Tibial artery (tissue), 4 donors: Measurements from ENCODE around the gene SSRP1.
"Not testable (repeated sequence)": the region's sequence is repeated elsewhere in the genome, so short reads cannot be mapped to it uniquely, and the experiment has no call there.

Experiments
- DNase-seq, 2 donors: peaks; one replicate each; pipeline ENCODE4 v3.0.0-alpha.2; 2019
- H3K27ac ChIP-seq, 2 donors: fragments of 200-600 bp; sonication (generic) in 1 of 2; 1 replicate in 1 of 2; 2 replicates in 1 of 2; pipeline ENCODE4 v1.5.1; 2018 to 2019; ENCODE audit warnings: mild to moderate bottlenecking in 1 of 2
- H3K27me3 ChIP-seq, 2 donors: fragments of 200-600 bp; sonication (generic) in 1 of 2; one replicate each; pipeline versions ENCODE4 v1.5.1 to v1.6.0; 2016 to 2019
- H3K36me3 ChIP-seq, 3 donors: fragments of 200-600 bp; sonication (generic) in 2 of 3; one replicate each; pipeline ENCODE4 v1.5.1; 2016 to 2019; ENCODE audit warnings: mild to moderate bottlenecking in 2 of 3
- H3K4me1 ChIP-seq, 4 donors: fragments of 200-600 bp; sonication (generic) in 2 of 4; 1 replicate in 3 of 4; 2 replicates in 1 of 4; pipeline ENCODE4 v1.5.1; 2016 to 2019
- H3K4me3 ChIP-seq, 2 donors: fragments of 200-600 bp; sonication (generic) in 1 of 2; 1 replicate in 1 of 2; 2 replicates in 1 of 2; pipeline ENCODE4 v1.5.1; 2018 to 2019; ENCODE audit warnings: mild to moderate bottlenecking in 2 of 2
- H3K9me3 ChIP-seq, 3 donors: fragments of 200-600 bp; sonication (generic) in 1 of 3; one replicate each; pipeline ENCODE4 v1.5.1; 2016 to 2019
- CTCF ChIP-seq, 2 experiments: fragments of 200-600 bp in 1 of 2; fragments of 450-650 bp in 1 of 2; IDR thresholded peaks; one replicate each; pipeline ENCODE4 v1.5.1; 2017 to 2019; ENCODE audit warnings: antibody characterized with exemption in 2 of 2, mild to moderate bottlenecking in 1 of 2, moderate library complexity in 1 of 2
- intact Hi-C: fragments of 100-400 bp; cut with DNase I; formaldehyde crosslinking; loops from one replicate; pipeline ENCODE4 v1.15.0; 2023; ENCODE audit warnings: low total_unique reads

The SSRP1 gene

GRCh38 chr11:57342702-57343101 is 7.0 kb upstream of the SSRP1 start:
- no peak overlapping the region for H3K4me3 ChIP-seq
- TF ChIP-seq CTCF (IDR thresholded peaks at IDR 0.05): no peak
- no peaks in the 10 kb centered on the region for H3K36me3 ChIP-seq
- DNase-seq: no peak
- H3K27me3 ChIP-seq: peaks cover 0 to 20% of the 10 kb centered on the region in 2 donors
- no peaks in the 10 kb centered on the region for H3K9me3 ChIP-seq
- peaks cover 0 to 3% (median 0%) of the 10 kb centered on the region in 4 donors for H3K4me1 ChIP-seq
- intact Hi-C loops: loop anchor here (10.0 kb wide), 1 partner anchor 92 kb away; no protein-coding TSS in a partner anchor
- no peak overlapping the region for H3K27ac ChIP-seq

- no peak for DNase-seq
- no peaks in the 10 kb centered on the region for H3K36me3 ChIP-seq
- intact Hi-C loops: loop anchor here (10.0 kb wide), 1 partner anchor 93 kb away; no protein-coding TSS in a partner anchor
Observed at GRCh38 chr11:57341250-57341808, 5.6 kb upstream of the SSRP1 start.

GRCh38 chr11:57340039-57340615 is 4.4 kb upstream of the SSRP1 start:
- TF ChIP-seq CTCF (IDR thresholded peaks at IDR 0.05): no peak
- Histone ChIP-seq H3K4me1 (peaks cover 0 to 8% (median 5%) of the 10 kb centered on the region in 4 donors), H3K4me3 (no peak overlapping the region), H3K27ac (no peak overlapping the region), H3K27me3 (peaks cover 0 to 20% of the 10 kb centered on the region in 2 donors), H3K9me3 (no peaks in the 10 kb centered on the region), H3K36me3 (no peaks in the 10 kb centered on the region)
- intact Hi-C loops: loop anchor here (10.0 kb wide), 1 partner anchor 95 kb away; no protein-coding TSS in a partner anchor
- no peak for DNase-seq

More at GRCh38 chr11:57341250-57341808, 5.6 kb upstream of the SSRP1 start:
- H3K4me3 ChIP-seq: no peak overlapping the region
- H3K27ac ChIP-seq: no peak overlapping the region
- TF ChIP-seq CTCF (IDR thresholded peaks at IDR 0.05): no peak
- H3K4me1 ChIP-seq: peaks cover 0 to 5% (median 2%) of the 10 kb centered on the region in 4 donors
- H3K9me3 ChIP-seq: no peaks in the 10 kb centered on the region
- H3K27me3 ChIP-seq: peaks cover 0 to 20% of the 10 kb centered on the region in 2 donors

GRCh38 chr11:57339328-57339727 is 3.6 kb upstream of the SSRP1 start:
- intact Hi-C loops: loop anchor here (5.0 kb wide), 1 partner anchor 323 kb away; no protein-coding TSS in a partner anchor
- Histone ChIP-seq H3K27ac (no peak overlapping the region), H3K4me3 (no peak overlapping the region), H3K36me3 (no peaks in the 10 kb centered on the region), H3K27me3 (peaks cover 0 to 20% of the 10 kb centered on the region in 2 donors), H3K9me3 (no peaks in the 10 kb centered on the region), H3K4me1 (peaks cover 0 to 16% (median 12%) of the 10 kb centered on the region in 4 donors)
- TF ChIP-seq CTCF (IDR thresholded peaks at IDR 0.05): no peak
- DNase-seq: no peak

- H3K27ac ChIP-seq: no peak within 1 kb of the TSS
- H3K4me3 ChIP-seq: no peak within 1 kb of the TSS
- H3K27me3 ChIP-seq: peaks cover 0 to 19% of the 10 kb centered on the region in 2 donors
- no peak for DNase-seq
- peaks cover 0 to 17% (median 16%) of the 10 kb centered on the region in 4 donors for H3K4me1 ChIP-seq
- H3K36me3 ChIP-seq: peaks cover 0 to 3% (median under 1%) of the 10 kb centered on the region in 3 donors
- intact Hi-C loops: loop anchor here (5.0 kb wide), 1 partner anchor 324 kb away; no protein-coding TSS in a partner anchor
- no peak for TF ChIP-seq CTCF (IDR thresholded peaks at IDR 0.05)
- H3K9me3 ChIP-seq: no peaks in the 10 kb centered on the region
Observed at GRCh38 chr11:57338142-57338541, 2.5 kb upstream of the SSRP1 start, which contains the start of gene P2RX3. TSS of gene P2RX3 (plus strand) at chr11:57338352. CDS start at chr11:57338551, 199 bp downstream.

- H3K4me3 ChIP-seq, DNase-seq, H3K9me3 ChIP-seq, H3K27ac ChIP-seq: not testable (repeated sequence)
- H3K27me3 ChIP-seq: peaks cover 0 to 16% of the 10 kb centered on the region in 2 donors
- intact Hi-C loops: loop anchor here (5.0 kb wide), 1 partner anchor 325 kb away; no protein-coding TSS in a partner anchor
- H3K36me3 ChIP-seq: peaks cover 12 to 16% (median 13%) of the 10 kb centered on the region in 3 donors
- H3K4me1 ChIP-seq: peaks cover 0 to 17% (median 16%) of the 10 kb centered on the region in 4 donors
Observed at GRCh38 chr11:57336856-57337255, 1.2 kb upstream of the SSRP1 start.
